ENCODE results near the gene ITGB5. TPM values are rescaled to one million over a fixed set of nuclear protein-coding genes. Genes with fewer than 3 reads are reported as not detected.

ITGB5 gene
- total RNA-seq, 1 experiment from 2014 or later: 146 TPM

DNA sequence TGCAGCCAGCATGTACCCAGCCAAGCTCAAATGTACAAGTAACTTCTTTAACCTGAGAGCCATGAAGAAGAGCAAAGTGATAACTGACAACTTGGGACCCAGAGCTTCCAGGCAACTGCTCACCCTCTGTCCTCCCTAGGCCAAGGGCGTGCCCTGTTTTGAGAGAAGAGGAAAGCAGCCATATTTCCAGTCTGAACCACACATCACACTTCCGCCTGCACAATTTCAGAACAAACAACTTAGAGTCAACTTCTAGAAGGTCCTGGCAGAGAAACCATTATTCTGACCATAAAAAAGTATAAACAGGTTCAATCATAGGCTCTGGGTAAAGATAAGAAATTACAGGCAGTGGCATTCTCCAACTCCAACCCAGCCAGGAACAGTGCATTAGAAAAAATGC, 50.1 kb downstream of the ITGB5 start:
- no peak overlapping the region for H3K14ac ChIP-seq (ENCODE audit: insufficient read depth, low read length)
- peaks cover 18% of the 10 kb centered on the region for H3K4me1 ChIP-seq (ENCODE audit: insufficient read depth, low read length)
- Mint-ChIP-seq H3K27me3 (ENCODE audit: low read depth) (no peaks in the 10 kb centered on the region), H3K4me3 (no peak overlapping the region), H3K9me3 (no peaks in the 10 kb centered on the region), H3K4me1 (peaks cover 33 to 39% of the 10 kb centered on the region in 2 experiments), H3K36me3 (ENCODE audit: insufficient read depth in 1 of 3, low read depth in 3 of 3) (peaks cover 27 to 48% (median 33%) of the 10 kb centered on the region in 3 experiments), H3K27ac (peak overlapping the region in 1 of 3 experiments; percentile 47; a peak in 2 of 7 replicates)
- H4K5ac ChIP-seq (ENCODE audit: insufficient read length, low read depth, low read length): no peak overlapping the region
- no peak overlapping the region for H3K4ac ChIP-seq (ENCODE audit: low read depth, low read length)
- no peak for DNase-seq
- no peak overlapping the region for H2AK5ac ChIP-seq (ENCODE audit: insufficient read length, low read length)
- H3K4me2 ChIP-seq (ENCODE audit: insufficient read depth, insufficient read length, low read length): no peak overlapping the region
- no peak overlapping the region for H2BK5ac ChIP-seq (ENCODE audit: insufficient read length, low read length)
- H3K23ac ChIP-seq (ENCODE audit: insufficient read length, low read depth, low read length): no peak overlapping the region
- no peak overlapping the region for H3T11ph ChIP-seq (ENCODE audit: low read length)
- WGBS (ENCODE audit: extremely low coverage, insufficient read length, low lambda C conversion rate): no CpG with 5 or more reads among the region's 2 CpGs
- H2BK12ac ChIP-seq (ENCODE audit: insufficient read length, low read depth, low read length): no peak overlapping the region
- no peaks in the 10 kb centered on the region for H3K27me3 ChIP-seq (ENCODE audit: insufficient read depth, low read length)
- H3K23me2 ChIP-seq (ENCODE audit: insufficient read length, low read depth, low read length, poor library complexity, severe bottlenecking): no peaks in the 10 kb centered on the region
- no peak overlapping the region for H3K27ac ChIP-seq (ENCODE audit: insufficient read length, low read depth, low read length)
- H4K8ac ChIP-seq (replicated peaks; ENCODE audit: insufficient read length, low read depth, low read length): no peak overlapping the region
- H2AFZ ChIP-seq (ENCODE audit: low read length): no peak overlapping the region
- TF ChIP-seq, protein P1, sequence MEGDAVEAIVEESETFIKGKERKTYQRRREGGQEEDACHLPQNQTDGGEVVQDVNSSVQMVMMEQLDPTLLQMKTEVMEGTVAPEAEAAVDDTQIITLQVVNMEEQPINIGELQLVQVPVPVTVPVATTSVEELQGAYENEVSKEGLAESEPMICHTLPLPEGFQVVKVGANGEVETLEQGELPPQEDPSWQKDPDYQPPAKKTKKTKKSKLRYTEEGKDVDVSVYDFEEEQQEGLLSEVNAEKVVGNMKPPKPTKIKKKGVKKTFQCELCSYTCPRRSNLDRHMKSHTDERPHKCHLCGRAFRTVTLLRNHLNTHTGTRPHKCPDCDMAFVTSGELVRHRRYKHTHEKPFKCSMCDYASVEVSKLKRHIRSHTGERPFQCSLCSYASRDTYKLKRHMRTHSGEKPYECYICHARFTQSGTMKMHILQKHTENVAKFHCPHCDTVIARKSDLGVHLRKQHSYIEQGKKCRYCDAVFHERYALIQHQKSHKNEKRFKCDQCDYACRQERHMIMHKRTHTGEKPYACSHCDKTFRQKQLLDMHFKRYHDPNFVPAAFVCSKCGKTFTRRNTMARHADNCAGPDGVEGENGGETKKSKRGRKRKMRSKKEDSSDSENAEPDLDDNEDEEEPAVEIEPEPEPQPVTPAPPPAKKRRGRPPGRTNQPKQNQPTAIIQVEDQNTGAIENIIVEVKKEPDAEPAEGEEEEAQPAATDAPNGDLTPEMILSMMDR (conservative IDR thresholded peaks at IDR 0.05): no peak
- no peaks in the 10 kb centered on the region for H4K20me1 ChIP-seq (ENCODE audit: control insufficient read depth, insufficient read depth, insufficient read length)
- no peak overlapping the region for H3K56ac ChIP-seq (ENCODE audit: insufficient read length, low read depth, low read length)
- H3K79me2 ChIP-seq (ENCODE audit: insufficient read depth, low read length): peaks cover 4% of the 10 kb centered on the region; the same call in 1 of the 2 replicates
- H2BK120ac ChIP-seq (ENCODE audit: low read depth, low read length, poor library complexity, severe bottlenecking): no peak overlapping the region
- no peak overlapping the region for H2BK20ac ChIP-seq (ENCODE audit: low read depth, low read length, poor library complexity, severe bottlenecking)
- H2BK15ac ChIP-seq (ENCODE audit: low read depth, low read length): no peak overlapping the region
- no peaks in the 10 kb centered on the region for H3K9me3 ChIP-seq (ENCODE audit: control insufficient read depth, low read depth, low read length)
- no peaks in the 10 kb centered on the region for H3K79me1 ChIP-seq (ENCODE audit: insufficient read depth, low read depth, low read length, poor library complexity, severe bottlenecking)
- no peak overlapping the region for H3K9ac ChIP-seq (ENCODE audit: extremely low read depth, insufficient read length, low read length)
- H4K91ac ChIP-seq (ENCODE audit: insufficient read length, low read depth, low read length): no peak overlapping the region
- H3K18ac ChIP-seq (ENCODE audit: insufficient read length, low read depth, low read length): no peak overlapping the region
